Measurements from ENCODE around the gene ANKS3. TPM values are rescaled to one million over a fixed set of nuclear protein-coding genes. Genes with fewer than 3 reads are reported as not detected.

The ANKS3 gene
- total RNA-seq, 1 experiment from 2014 or later = 25.5 TPM

DNA sequence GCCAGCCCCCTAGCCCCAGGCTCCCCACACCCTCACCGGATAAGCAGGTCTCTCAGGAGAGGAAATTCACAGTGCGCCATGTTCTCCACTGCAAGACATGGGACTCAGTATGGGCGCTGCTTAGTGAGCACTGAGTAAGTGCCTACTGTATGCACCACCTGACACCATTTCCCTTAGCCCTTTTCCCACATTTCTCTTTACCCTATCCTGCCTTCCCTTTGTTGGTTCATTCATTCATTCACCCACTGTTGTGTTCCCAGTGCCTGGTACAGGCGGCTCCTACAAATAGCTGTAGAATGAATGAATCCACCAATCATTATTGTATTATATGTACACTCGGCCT is 44.0 kb upstream of the ANKS3 start:
- Histone ChIP-seq H4K20me1 (ENCODE audit: insufficient read depth) (no peaks in the 10 kb centered on the region), H2AFZ (ENCODE audit: low read depth, low read length, poor library complexity, severe bottlenecking) (no peak overlapping the region), H3K9me3 (ENCODE audit: control insufficient read depth in 1 of 2, insufficient read depth in 1 of 2, low read depth in 1 of 2, low read length in 2 of 2) (no peaks in the 10 kb centered on the region), H3K4me2 (ENCODE audit: low read length) (no peak overlapping the region), H3K9me2 (ENCODE audit: insufficient read depth) (no peaks in the 10 kb centered on the region), H3K4me1 (ENCODE audit: control insufficient read depth in 1 of 2, insufficient read depth in 2 of 2, low read length in 2 of 2) (peaks cover 3 to 12% of the 10 kb centered on the region in 2 experiments; a peak in 3 of 4 replicates), H3K4me3 (replicated peaks in 1 of 2; ENCODE audit: low read depth in 1 of 2, low read length in 2 of 2) (no peak overlapping the region), H3K9ac (ENCODE audit: low read length) (no peak overlapping the region), H3K27me3 (ENCODE audit: insufficient read depth, low read length) (no peaks in the 10 kb centered on the region), H3K79me2 (ENCODE audit: insufficient read depth, low read length) (no peaks in the 10 kb centered on the region), H3K27ac (ENCODE audit: low read depth, low read length) (no peak overlapping the region), H3K36me3 (ENCODE audit: control insufficient read depth in 1 of 2, insufficient read depth in 2 of 2, low read length in 2 of 2) (no peaks in the 10 kb centered on the region)
- CTCF ChIA-PET = no interaction called here
- RAD21 ChIA-PET (ENCODE audit: low non-redundant PET in 1 of 2, low total read pairs in 2 of 2, uncharacterized antibody in 2 of 2, unreplicated experiment in 2 of 2) = no interaction called here
- intact Hi-C loops (cut with micrococcal nuclease) = no loop called here
- TF ChIP-seq YY1 (IDR thresholded peaks at IDR 0.05; ENCODE audit: extremely low read depth, insufficient replicate concordance, low read depth, low read length) (no peak), EZH2phosphoT487 (IDR thresholded peaks at IDR 0.05; ENCODE audit: borderline replicate concordance) (no peak), SP1 (IDR thresholded peaks at IDR 0.05; ENCODE audit: low read depth) (no peak), EZH2 (IDR thresholded peaks at IDR 0.05) (no peak), RAD21 (IDR thresholded peaks at IDR 0.05; ENCODE audit: low read depth) (no peak), FOSL1 (IDR thresholded peaks at IDR 0.05; ENCODE audit: low read depth) (no peak), EGR1 (IDR thresholded peaks at IDR 0.05; ENCODE audit: low read depth) (no peak)
- no TSS peak for BruUV-seq (replicated peaks)
- ATAC-seq = no peak
- POLR2A ChIA-PET = no interaction called here
- no peak for DNase-seq (ENCODE audit: low read depth, low spot score)

DNA sequence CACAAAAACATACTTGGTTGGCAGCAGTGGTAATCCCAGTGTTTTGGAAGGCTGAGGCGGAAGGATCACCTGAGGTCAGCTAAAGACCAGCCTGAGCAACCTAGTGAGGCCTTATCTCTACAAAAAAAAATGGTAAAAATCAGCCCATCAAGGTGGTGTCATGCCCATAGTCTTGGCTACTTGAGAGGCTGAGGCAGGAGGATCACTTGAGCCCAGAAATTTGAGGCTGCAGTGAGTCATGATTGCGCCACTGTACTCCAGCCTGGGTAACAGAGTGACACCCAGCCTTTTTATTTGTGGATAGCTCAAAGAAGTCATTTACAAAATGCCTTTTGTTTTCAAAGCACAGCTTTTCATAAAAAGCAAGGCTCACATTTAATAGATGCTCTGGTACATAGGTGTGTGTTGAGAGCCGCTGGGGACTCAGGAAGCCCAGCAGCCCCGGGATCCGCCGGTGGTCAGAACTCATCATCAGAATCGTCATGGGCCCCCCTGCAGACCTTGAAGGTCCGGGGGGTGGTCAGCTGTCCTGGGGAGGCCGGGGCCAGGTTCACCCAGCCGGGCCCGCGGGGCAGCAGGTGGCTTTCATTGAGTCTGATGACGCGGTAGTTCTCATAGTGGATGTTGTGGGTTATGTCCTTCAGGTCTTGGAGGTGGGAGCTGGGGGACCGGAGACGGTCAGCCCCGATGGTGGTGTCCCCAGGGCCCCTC is 43.4 kb upstream of the ANKS3 start:
- H3K9me2 ChIP-seq (ENCODE audit: insufficient read depth) = no peaks in the 10 kb centered on the region
- no peaks in the 10 kb centered on the region for H3K79me2 ChIP-seq (ENCODE audit: insufficient read depth, low read length)
- H3K36me3 ChIP-seq (ENCODE audit: control insufficient read depth in 1 of 2, insufficient read depth in 2 of 2, low read length in 2 of 2) = no peaks in the 10 kb centered on the region
- ChIA-PET POLR2A (no interaction called here), RAD21 (ENCODE audit: low non-redundant PET in 1 of 2, low total read pairs in 2 of 2, uncharacterized antibody in 2 of 2, unreplicated experiment in 2 of 2) (no interaction called here), CTCF (no interaction called here)
- no peak overlapping the region for H2AFZ ChIP-seq (ENCODE audit: low read depth, low read length, poor library complexity, severe bottlenecking)
- intact Hi-C loops (cut with micrococcal nuclease) = no loop called here
- no peaks in the 10 kb centered on the region for H4K20me1 ChIP-seq (ENCODE audit: insufficient read depth)
- no peaks in the 10 kb centered on the region for H3K9me3 ChIP-seq (ENCODE audit: control insufficient read depth in 1 of 2, insufficient read depth in 1 of 2, low read depth in 1 of 2, low read length in 2 of 2)
- BruUV-seq (replicated peaks) = no TSS peak
- H3K4me2 ChIP-seq (ENCODE audit: low read length) = no peak overlapping the region
- no peak overlapping the region for H3K4me3 ChIP-seq (replicated peaks in 1 of 2; ENCODE audit: low read depth in 1 of 2, low read length in 2 of 2)
- H3K9ac ChIP-seq (ENCODE audit: low read length) = no peak overlapping the region
- no peak for DNase-seq (ENCODE audit: low read depth, low spot score)
- H3K27me3 ChIP-seq (ENCODE audit: insufficient read depth, low read length) = no peaks in the 10 kb centered on the region
- no peak overlapping the region for H3K27ac ChIP-seq (ENCODE audit: low read depth, low read length)
- TF ChIP-seq RAD21 (IDR thresholded peaks at IDR 0.05; ENCODE audit: low read depth) (no peak), EZH2phosphoT487 (IDR thresholded peaks at IDR 0.05; ENCODE audit: borderline replicate concordance) (no peak), EGR1 (IDR thresholded peaks at IDR 0.05; ENCODE audit: low read depth) (no peak), JUND (IDR thresholded peaks at IDR 0.05) (no peak), TCF7L2 (IDR thresholded peaks at IDR 0.05; ENCODE audit: borderline replicate concordance, extremely low read depth, insufficient read depth, insufficient read length) (no peak), POLR2AphosphoS5 (IDR thresholded peaks at IDR 0.05; ENCODE audit: low read depth, low read length) (no peak), SIN3A (IDR thresholded peaks at IDR 0.05; ENCODE audit: low read depth) (no peak), ZFX (IDR thresholded peaks at IDR 0.05) (no peak), EZH2 (IDR thresholded peaks at IDR 0.05) (no peak), ZNF274 (IDR thresholded peaks at IDR 0.05; ENCODE audit: low read depth, low read length) (no peak), CEBPB (IDR thresholded peaks at IDR 0.05; ENCODE audit: low read depth) (no peak), POLR2A (IDR thresholded peaks at IDR 0.05; ENCODE audit: borderline replicate concordance, extremely low read depth, insufficient read depth, insufficient read length) (no peak)
- TF ChIP-seq, protein P1, sequence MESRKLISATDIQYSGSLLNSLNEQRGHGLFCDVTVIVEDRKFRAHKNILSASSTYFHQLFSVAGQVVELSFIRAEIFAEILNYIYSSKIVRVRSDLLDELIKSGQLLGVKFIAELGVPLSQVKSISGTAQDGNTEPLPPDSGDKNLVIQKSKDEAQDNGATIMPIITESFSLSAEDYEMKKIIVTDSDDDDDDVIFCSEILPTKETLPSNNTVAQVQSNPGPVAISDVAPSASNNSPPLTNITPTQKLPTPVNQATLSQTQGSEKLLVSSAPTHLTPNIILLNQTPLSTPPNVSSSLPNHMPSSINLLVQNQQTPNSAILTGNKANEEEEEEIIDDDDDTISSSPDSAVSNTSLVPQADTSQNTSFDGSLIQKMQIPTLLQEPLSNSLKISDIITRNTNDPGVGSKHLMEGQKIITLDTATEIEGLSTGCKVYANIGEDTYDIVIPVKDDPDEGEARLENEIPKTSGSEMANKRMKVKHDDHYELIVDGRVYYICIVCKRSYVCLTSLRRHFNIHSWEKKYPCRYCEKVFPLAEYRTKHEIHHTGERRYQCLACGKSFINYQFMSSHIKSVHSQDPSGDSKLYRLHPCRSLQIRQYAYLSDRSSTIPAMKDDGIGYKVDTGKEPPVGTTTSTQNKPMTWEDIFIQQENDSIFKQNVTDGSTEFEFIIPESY (IDR thresholded peaks at IDR 0.05; ENCODE audit: extremely low read depth, insufficient replicate concordance, low read length) = no peak
- TF ChIP-seq, protein P2, sequence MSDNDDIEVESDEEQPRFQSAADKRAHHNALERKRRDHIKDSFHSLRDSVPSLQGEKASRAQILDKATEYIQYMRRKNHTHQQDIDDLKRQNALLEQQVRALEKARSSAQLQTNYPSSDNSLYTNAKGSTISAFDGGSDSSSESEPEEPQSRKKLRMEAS (IDR thresholded peaks at IDR 0.05) = no peak
- TF ChIP-seq, protein P3, sequence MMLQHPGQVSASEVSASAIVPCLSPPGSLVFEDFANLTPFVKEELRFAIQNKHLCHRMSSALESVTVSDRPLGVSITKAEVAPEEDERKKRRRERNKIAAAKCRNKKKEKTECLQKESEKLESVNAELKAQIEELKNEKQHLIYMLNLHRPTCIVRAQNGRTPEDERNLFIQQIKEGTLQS (IDR thresholded peaks at IDR 0.05) = no peak
- H3K4me1 ChIP-seq (ENCODE audit: control insufficient read depth in 1 of 2, insufficient read depth in 2 of 2, low read length in 2 of 2) = peaks cover 3 to 12% of the 10 kb centered on the region in 2 experiments; a peak in 3 of 4 replicates
- ATAC-seq = no peak
